C4-2B (cell line): ENCODE measurements around the gene FAM110A.

Experiments used
- CTCF ChIP-seq: fragments of 450-650 bp; conservative IDR thresholded peaks from 2 replicates; pipeline ENCODE4 v1.5.1; 2017; ENCODE audit warnings: mild to moderate bottlenecking
- ZFX ChIP-seq: fragments of 450-650 bp; IDR thresholded peaks from 2 replicates; pipeline ENCODE4 v1.6.1; 2017

- TF ChIP-seq CTCF (no peak), ZFX (no peak)
Observed at GRCh38 chr20:844473-845225, 11.1 kb downstream of the FAM110A start.
